ENCODE measurements around the gene NSMCE4A.

The NSMCE4A gene

DNA sequence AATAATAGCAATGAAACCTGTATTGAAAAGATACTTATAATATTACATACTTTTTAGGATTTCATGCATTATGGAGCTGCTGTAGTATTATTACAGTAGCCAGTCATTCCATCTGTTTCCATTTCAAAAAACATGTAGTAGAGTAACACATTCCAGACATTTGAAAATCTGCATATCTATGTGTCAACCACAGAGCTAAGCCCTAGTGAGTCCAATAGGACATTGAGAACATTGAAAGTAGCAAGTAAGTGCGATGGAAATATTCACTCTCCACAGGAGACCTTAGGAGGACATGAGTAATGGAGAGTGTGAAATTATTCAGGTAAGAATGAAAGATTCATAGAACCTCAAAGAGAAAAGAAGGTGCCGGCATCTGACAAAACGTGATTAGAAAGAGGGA is 15.3 kb downstream of the NSMCE4A start:
- H4K20me1 ChIP-seq (ENCODE audit: insufficient read depth, low read length): no peaks in the 10 kb centered on the region
- DNase-seq: no peak
- H3K36me3 ChIP-seq (replicated peaks; ENCODE audit: insufficient read depth, low read length): 0 out of 2 replicates have a peak, but pooled peaks cover 4% of the 10 kb centered on the region
- TF ChIP-seq EZH2 (optimal IDR thresholded peaks at IDR 0.05; ENCODE audit: low read depth, low read length): no peak
- TF ChIP-seq, protein P1, sequence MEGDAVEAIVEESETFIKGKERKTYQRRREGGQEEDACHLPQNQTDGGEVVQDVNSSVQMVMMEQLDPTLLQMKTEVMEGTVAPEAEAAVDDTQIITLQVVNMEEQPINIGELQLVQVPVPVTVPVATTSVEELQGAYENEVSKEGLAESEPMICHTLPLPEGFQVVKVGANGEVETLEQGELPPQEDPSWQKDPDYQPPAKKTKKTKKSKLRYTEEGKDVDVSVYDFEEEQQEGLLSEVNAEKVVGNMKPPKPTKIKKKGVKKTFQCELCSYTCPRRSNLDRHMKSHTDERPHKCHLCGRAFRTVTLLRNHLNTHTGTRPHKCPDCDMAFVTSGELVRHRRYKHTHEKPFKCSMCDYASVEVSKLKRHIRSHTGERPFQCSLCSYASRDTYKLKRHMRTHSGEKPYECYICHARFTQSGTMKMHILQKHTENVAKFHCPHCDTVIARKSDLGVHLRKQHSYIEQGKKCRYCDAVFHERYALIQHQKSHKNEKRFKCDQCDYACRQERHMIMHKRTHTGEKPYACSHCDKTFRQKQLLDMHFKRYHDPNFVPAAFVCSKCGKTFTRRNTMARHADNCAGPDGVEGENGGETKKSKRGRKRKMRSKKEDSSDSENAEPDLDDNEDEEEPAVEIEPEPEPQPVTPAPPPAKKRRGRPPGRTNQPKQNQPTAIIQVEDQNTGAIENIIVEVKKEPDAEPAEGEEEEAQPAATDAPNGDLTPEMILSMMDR (IDR thresholded peaks at IDR 0.05; ENCODE audit: low read length): no peak
- TF ChIP-seq EZH2phosphoT487 (IDR thresholded peaks at IDR 0.05; ENCODE audit: low read length): no peak
- no peak overlapping the region for H2AFZ ChIP-seq (ENCODE audit: low read length)
- no peaks in the 10 kb centered on the region for H3K9me2 ChIP-seq (replicated peaks; ENCODE audit: insufficient read depth, low read length)
- H3K4me1 ChIP-seq (ENCODE audit: low read length): no peaks in the 10 kb centered on the region
- no peaks in the 10 kb centered on the region for H3K9me3 ChIP-seq (replicated peaks; ENCODE audit: insufficient read depth, low read length)
- H3K27ac ChIP-seq (ENCODE audit: low read length): no peak overlapping the region
- H3K4me3 ChIP-seq (ENCODE audit: low read length): no peak overlapping the region
- H3K79me2 ChIP-seq (ENCODE audit: low read length): no peaks in the 10 kb centered on the region
- H3K9ac ChIP-seq (ENCODE audit: low read length): no peak overlapping the region
- no peak overlapping the region for H3K4me2 ChIP-seq (ENCODE audit: low read depth, low read length)
- H3K27me3 ChIP-seq (replicated peaks; ENCODE audit: insufficient read depth, low read length): no peaks in the 10 kb centered on the region
- H3F3A ChIP-seq (ENCODE audit: insufficient read depth, low read length): no peaks in the 10 kb centered on the region

DNA sequence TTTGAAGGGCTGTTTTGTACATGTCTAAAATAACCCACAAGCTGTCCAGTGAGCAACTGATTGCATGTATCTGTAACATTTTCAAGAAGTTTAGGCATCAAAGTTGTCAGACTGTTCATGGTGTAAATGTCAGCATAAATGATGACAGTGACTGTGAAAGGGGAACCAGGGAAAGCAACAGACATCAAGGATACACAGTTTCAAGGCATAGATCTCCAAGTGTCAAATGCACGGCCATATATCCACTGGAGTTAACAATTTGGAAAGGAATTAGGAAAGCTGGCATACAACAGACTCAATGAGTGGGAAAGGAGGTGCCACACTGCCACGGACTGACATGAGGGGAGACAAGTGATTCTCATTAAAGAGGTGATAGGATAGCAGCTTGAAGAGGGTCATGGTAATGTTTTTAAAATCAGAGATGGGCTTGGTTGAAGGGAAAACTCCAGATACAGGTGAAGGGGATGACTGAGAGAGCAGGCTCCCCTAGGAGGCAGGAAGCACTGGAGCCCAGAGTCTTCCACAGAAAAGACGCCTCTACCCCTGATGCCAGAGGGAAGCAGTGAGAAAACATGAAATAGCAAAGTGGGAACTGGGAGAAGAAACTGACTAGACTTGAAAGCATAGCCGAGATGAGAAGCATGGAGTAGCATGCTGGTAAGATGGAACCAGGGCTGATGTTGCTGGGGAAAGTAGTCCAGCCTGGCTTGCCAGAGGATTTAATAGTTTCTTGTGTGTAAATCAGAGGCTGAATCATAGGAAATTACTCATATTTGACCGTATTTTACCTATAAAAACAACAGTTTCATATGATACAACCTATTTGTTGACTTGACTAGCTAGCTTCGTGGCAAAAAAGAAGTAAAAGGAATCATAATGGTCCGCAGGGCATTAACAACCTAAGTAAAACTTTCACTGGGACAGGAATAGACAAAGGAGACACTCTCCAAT is 18.6 kb downstream of the NSMCE4A start:
- TF ChIP-seq, protein P1 (IDR thresholded peaks at IDR 0.05; ENCODE audit: low read length): no peak
- TF ChIP-seq EZH2 (optimal IDR thresholded peaks at IDR 0.05; ENCODE audit: low read depth, low read length) (no peak), EZH2phosphoT487 (IDR thresholded peaks at IDR 0.05; ENCODE audit: low read length) (no peak)
- no peaks in the 10 kb centered on the region for H3K9me2 ChIP-seq (replicated peaks; ENCODE audit: insufficient read depth, low read length)
- no peak overlapping the region for H3K9ac ChIP-seq (ENCODE audit: low read length)
- no peak overlapping the region for H2AFZ ChIP-seq (ENCODE audit: low read length)
- H3K79me2 ChIP-seq (ENCODE audit: low read length): no peaks in the 10 kb centered on the region
- H4K20me1 ChIP-seq (ENCODE audit: insufficient read depth, low read length): no peaks in the 10 kb centered on the region; the same call in 1 of the 2 replicates
- 0 out of 2 replicates have a peak, but pooled peaks cover 4% of the 10 kb centered on the region for H3K36me3 ChIP-seq (replicated peaks; ENCODE audit: insufficient read depth, low read length)
- DNase-seq: no peak
- no peaks in the 10 kb centered on the region for H3K27me3 ChIP-seq (replicated peaks; ENCODE audit: insufficient read depth, low read length)
- no peak overlapping the region for H3K27ac ChIP-seq (ENCODE audit: low read length)
- no peak overlapping the region for H3K4me3 ChIP-seq (ENCODE audit: low read length)
- no peaks in the 10 kb centered on the region for H3K9me3 ChIP-seq (replicated peaks; ENCODE audit: insufficient read depth, low read length)
- no peak overlapping the region for H3K4me2 ChIP-seq (ENCODE audit: low read depth, low read length)
- no peaks in the 10 kb centered on the region for H3F3A ChIP-seq (ENCODE audit: insufficient read depth, low read length)
- no peaks in the 10 kb centered on the region for H3K4me1 ChIP-seq (ENCODE audit: low read length)

GRCh38 chr10:121952226-121952625 is 22.8 kb downstream of the NSMCE4A start:
- Histone ChIP-seq H3K4me1 (ENCODE audit: low read length) (no peaks in the 10 kb centered on the region), H4K20me1 (ENCODE audit: insufficient read depth, low read length) (no peaks in the 10 kb centered on the region; the same call in 1 of the 2 replicates), H3K36me3 (replicated peaks; ENCODE audit: insufficient read depth, low read length) (no peaks in the 10 kb centered on the region), H3K27me3 (replicated peaks; ENCODE audit: insufficient read depth, low read length) (no peaks in the 10 kb centered on the region), H2AFZ (ENCODE audit: low read length) (no peak overlapping the region), H3F3A (ENCODE audit: insufficient read depth, low read length) (no peaks in the 10 kb centered on the region), H3K4me2 (ENCODE audit: low read depth, low read length) (no peak overlapping the region), H3K9me2 (replicated peaks; ENCODE audit: insufficient read depth, low read length) (no peaks in the 10 kb centered on the region), H3K79me2 (ENCODE audit: low read length) (no peaks in the 10 kb centered on the region), H3K27ac (ENCODE audit: low read length) (no peak overlapping the region), H3K9me3 (replicated peaks; ENCODE audit: insufficient read depth, low read length) (no peaks in the 10 kb centered on the region), H3K9ac (ENCODE audit: low read length) (no peak overlapping the region), H3K4me3 (ENCODE audit: low read length) (no peak overlapping the region)
- DNase-seq: no peak
- TF ChIP-seq EZH2phosphoT487 (IDR thresholded peaks at IDR 0.05; ENCODE audit: low read length) (no peak), EZH2 (optimal IDR thresholded peaks at IDR 0.05; ENCODE audit: low read depth, low read length) (no peak)
- TF ChIP-seq, protein P1 (IDR thresholded peaks at IDR 0.05; ENCODE audit: low read length): no peak
